ENCODE measurements around the gene KREMEN2.

KREMEN2 gene

GRCh38 chr16:2985462-2985861 lies 21.4 kb downstream of the KREMEN2 start:
- WGBS, result 91% methylated on average over 9 of the region's 9 CpGs
- no peak overlapping the region for H3K4me2 ChIP-seq (ENCODE audit: low read length, poor library complexity, severe bottlenecking)

GRCh38 chr16:2985893-2986355 lies 21.8 kb downstream of the KREMEN2 start:
- Histone ChIP-seq H3K9me3 (ENCODE audit: control insufficient read depth, low read length) (no peaks in the 10 kb centered on the region), H2AK5ac (ENCODE audit: low read length, severe bottlenecking) (no peak overlapping the region), H3K27me3 (ENCODE audit: control insufficient read depth in 1 of 2, insufficient read depth in 1 of 2, low read length in 2 of 2) (peaks cover 31 to 48% of the 10 kb centered on the region in 2 experiments), H2BK5ac (ENCODE audit: low read depth, low read length, poor library complexity, severe bottlenecking) (no peak overlapping the region), H3K9ac (ENCODE audit: low read length) (no peak overlapping the region), H2BK120ac (ENCODE audit: low read depth, low read length) (no peak overlapping the region), H3K36me3 (ENCODE audit: control insufficient read depth in 1 of 2, insufficient read depth in 2 of 2, low read depth in 1 of 2, low read length in 2 of 2) (no peaks in the 10 kb centered on the region), H2AFZ (ENCODE audit: low read depth, low read length) (no peak overlapping the region), H2BK15ac (ENCODE audit: low read depth, poor library complexity, severe bottlenecking) (no peak overlapping the region), H3K14ac (ENCODE audit: low read length in 2 of 2) (no peak overlapping the region), H3K79me1 (replicated peaks; ENCODE audit: low read length, poor library complexity, severe bottlenecking) (no peaks in the 10 kb centered on the region), H2BK12ac (ENCODE audit: low read length in 2 of 2) (no peak overlapping the region), H3K4me3 (ENCODE audit: insufficient read depth in 1 of 2, low read depth in 1 of 2, low read length in 2 of 2) (no peak overlapping the region), H3K23ac (ENCODE audit: low read length in 2 of 2) (no peak overlapping the region), H4K91ac (ENCODE audit: low read length) (no peak overlapping the region), H4K8ac (ENCODE audit: low read length) (no peak overlapping the region), H3K4me2 (ENCODE audit: low read length, poor library complexity, severe bottlenecking) (no peak overlapping the region), H3K4ac (ENCODE audit: low read depth in 1 of 2, low read length in 2 of 2) (no peak overlapping the region), H3K4me1 (ENCODE audit: control insufficient read depth, insufficient read depth, low read depth, low read length) (peaks cover 19% of the 10 kb centered on the region), H3K18ac (ENCODE audit: low read depth in 1 of 2, low read length in 2 of 2) (no peak overlapping the region), H3K27ac (ENCODE audit: low read length, poor library complexity, severe bottlenecking) (no peak overlapping the region)
- 86% methylated on average over 15 of the region's 15 CpGs for WGBS
- DNase-seq, result no peak

More at GRCh38 chr16:2985462-2985861, 21.4 kb downstream of the KREMEN2 start:
- Histone ChIP-seq H3K4me1 (ENCODE audit: control insufficient read depth, insufficient read depth, low read depth, low read length) (peaks cover 22% of the 10 kb centered on the region), H4K91ac (ENCODE audit: low read length) (no peak overlapping the region), H4K8ac (ENCODE audit: low read length) (no peak overlapping the region), H3K4me3 (ENCODE audit: insufficient read depth in 1 of 2, low read depth in 1 of 2, low read length in 2 of 2) (no peak overlapping the region), H3K27ac (ENCODE audit: low read length, poor library complexity, severe bottlenecking) (no peak overlapping the region), H3K4ac (ENCODE audit: low read depth in 1 of 2, low read length in 2 of 2) (no peak overlapping the region), H3K9ac (ENCODE audit: low read length) (no peak overlapping the region), H3K14ac (ENCODE audit: low read length in 2 of 2) (no peak overlapping the region), H2BK120ac (ENCODE audit: low read depth, low read length) (no peak overlapping the region), H2BK12ac (ENCODE audit: low read length in 2 of 2) (no peak overlapping the region), H3K79me1 (replicated peaks; ENCODE audit: low read length, poor library complexity, severe bottlenecking) (peaks cover 4% of the 10 kb centered on the region), H3K36me3 (ENCODE audit: control insufficient read depth in 1 of 2, insufficient read depth in 2 of 2, low read depth in 1 of 2, low read length in 2 of 2) (no peaks in the 10 kb centered on the region), H2BK15ac (ENCODE audit: low read depth, poor library complexity, severe bottlenecking) (no peak overlapping the region), H2AK5ac (ENCODE audit: low read length, severe bottlenecking) (no peak overlapping the region), H3K27me3 (ENCODE audit: control insufficient read depth in 1 of 2, insufficient read depth in 1 of 2, low read length in 2 of 2) (peaks cover 26 to 44% of the 10 kb centered on the region in 2 experiments), H3K18ac (ENCODE audit: low read depth in 1 of 2, low read length in 2 of 2) (no peak overlapping the region), H3K9me3 (ENCODE audit: control insufficient read depth, low read length) (no peaks in the 10 kb centered on the region), H2BK5ac (ENCODE audit: low read depth, low read length, poor library complexity, severe bottlenecking) (no peak overlapping the region), H3K23ac (ENCODE audit: low read length in 2 of 2) (no peak overlapping the region), H2AFZ (ENCODE audit: low read depth, low read length) (no peak overlapping the region)
- no peak for DNase-seq

GRCh38 chr16:2986623-2987188 lies 22.6 kb downstream of the KREMEN2 start:
- no peak overlapping the region for H3K4me2 ChIP-seq (ENCODE audit: low read length, poor library complexity, severe bottlenecking)
- H3K4me1 ChIP-seq (ENCODE audit: control insufficient read depth, insufficient read depth, low read depth, low read length), result peaks cover 14% of the 10 kb centered on the region
- no peak overlapping the region for H3K18ac ChIP-seq (ENCODE audit: low read depth in 1 of 2, low read length in 2 of 2)
- no peak overlapping the region for H3K4me3 ChIP-seq (ENCODE audit: insufficient read depth in 1 of 2, low read depth in 1 of 2, low read length in 2 of 2)
- no peak for DNase-seq
- no peak overlapping the region for H3K27ac ChIP-seq (ENCODE audit: low read length, poor library complexity, severe bottlenecking)
- H3K27me3 ChIP-seq (ENCODE audit: control insufficient read depth in 1 of 2, insufficient read depth in 1 of 2, low read length in 2 of 2), result peaks cover 34 to 54% of the 10 kb centered on the region in 2 experiments
- no peak overlapping the region for H4K91ac ChIP-seq (ENCODE audit: low read length)
- H2BK15ac ChIP-seq (ENCODE audit: low read depth, poor library complexity, severe bottlenecking), result no peak overlapping the region
- 87% methylated on average over 17 of the region's 17 CpGs for WGBS
- H2AK5ac ChIP-seq (ENCODE audit: low read length, severe bottlenecking), result no peak overlapping the region
- H2AFZ ChIP-seq (ENCODE audit: low read depth, low read length), result no peak overlapping the region
- H2BK120ac ChIP-seq (ENCODE audit: low read depth, low read length), result no peak overlapping the region
- H2BK5ac ChIP-seq (ENCODE audit: low read depth, low read length, poor library complexity, severe bottlenecking), result no peak overlapping the region
- H3K9ac ChIP-seq (ENCODE audit: low read length), result no peak overlapping the region
- no peak overlapping the region for H2BK12ac ChIP-seq (ENCODE audit: low read length in 2 of 2)
- H4K8ac ChIP-seq (ENCODE audit: low read length), result no peak overlapping the region
- no peak overlapping the region for H3K23ac ChIP-seq (ENCODE audit: low read length in 2 of 2)
- no peaks in the 10 kb centered on the region for H3K36me3 ChIP-seq (ENCODE audit: control insufficient read depth in 1 of 2, insufficient read depth in 2 of 2, low read depth in 1 of 2, low read length in 2 of 2)
- H3K4ac ChIP-seq (ENCODE audit: low read depth in 1 of 2, low read length in 2 of 2), result no peak overlapping the region
- H3K9me3 ChIP-seq (ENCODE audit: control insufficient read depth, low read length), result no peaks in the 10 kb centered on the region
- H3K79me1 ChIP-seq (replicated peaks; ENCODE audit: low read length, poor library complexity, severe bottlenecking), result no peaks in the 10 kb centered on the region
- H3K14ac ChIP-seq (ENCODE audit: low read length in 2 of 2), result no peak overlapping the region

GRCh38 chr16:2987286-2987685 lies 23.2 kb downstream of the KREMEN2 start:
- Histone ChIP-seq H3K27ac (ENCODE audit: low read length, poor library complexity, severe bottlenecking) (no peak overlapping the region), H4K91ac (ENCODE audit: low read length) (no peak overlapping the region), H2BK5ac (ENCODE audit: low read depth, low read length, poor library complexity, severe bottlenecking) (no peak overlapping the region), H3K14ac (ENCODE audit: low read length in 2 of 2) (no peak overlapping the region), H2BK15ac (ENCODE audit: low read depth, poor library complexity, severe bottlenecking) (no peak overlapping the region), H3K9me3 (ENCODE audit: control insufficient read depth, low read length) (no peaks in the 10 kb centered on the region), H3K23ac (ENCODE audit: low read length in 2 of 2) (no peak overlapping the region), H3K4me1 (ENCODE audit: control insufficient read depth, insufficient read depth, low read depth, low read length) (peaks cover 11% of the 10 kb centered on the region), H2AK5ac (ENCODE audit: low read length, severe bottlenecking) (no peak overlapping the region), H3K4ac (ENCODE audit: low read depth in 1 of 2, low read length in 2 of 2) (no peak overlapping the region), H4K8ac (ENCODE audit: low read length) (no peak overlapping the region), H3K18ac (ENCODE audit: low read depth in 1 of 2, low read length in 2 of 2) (no peak overlapping the region), H3K27me3 (ENCODE audit: control insufficient read depth in 1 of 2, insufficient read depth in 1 of 2, low read length in 2 of 2) (peaks cover 34 to 60% of the 10 kb centered on the region in 2 experiments), H3K79me1 (replicated peaks; ENCODE audit: low read length, poor library complexity, severe bottlenecking) (no peaks in the 10 kb centered on the region), H2BK120ac (ENCODE audit: low read depth, low read length) (no peak overlapping the region), H3K36me3 (ENCODE audit: control insufficient read depth in 1 of 2, insufficient read depth in 2 of 2, low read depth in 1 of 2, low read length in 2 of 2) (no peaks in the 10 kb centered on the region), H3K9ac (ENCODE audit: low read length) (no peak overlapping the region), H2AFZ (ENCODE audit: low read depth, low read length) (no peak overlapping the region), H3K4me3 (ENCODE audit: insufficient read depth in 1 of 2, low read depth in 1 of 2, low read length in 2 of 2) (no peak overlapping the region), H3K4me2 (ENCODE audit: low read length, poor library complexity, severe bottlenecking) (no peak overlapping the region), H2BK12ac (ENCODE audit: low read length in 2 of 2) (no peak overlapping the region)
- no peak for DNase-seq
- WGBS, result 88% methylated on average over 8 of the region's 9 CpGs

All from mesenchymal stem cell (in vitro differentiated cells and primary cell).